OCI-LY1 (cell line): ENCODE data around the gene LDLR.
"Not testable (repeated sequence)": the region's sequence is repeated elsewhere in the genome, so short reads cannot be mapped to it uniquely, and the experiment has no call there.

Source experiments
- CTCF ChIP-seq: fragments of 200-600 bp; sonication (generic), shearing (Covaris generic); IDR thresholded peaks from 2 replicates; pipeline ENCODE4 v1.5.1; 2017; ENCODE audit warnings: mild to moderate bottlenecking, antibody characterized with exemption, low read length, moderate library complexity, mixed read lengths
- EZH2 ChIP-seq: fragments of 200-600 bp; sonication (generic), shearing (Covaris generic); IDR thresholded peaks from 2 replicates; pipeline ENCODE4 v1.8.0; 2017; ENCODE audit warnings: borderline replicate concordance, mixed run types, mild to moderate bottlenecking, antibody characterized with exemption, low read length, moderate library complexity, mixed read lengths

- not testable (repeated sequence) for TF ChIP-seq CTCF, EZH2
Observed at GRCh38 chr19:11103667-11104066, 14.4 kb downstream of the LDLR start.
